ENCODE data around the gene SLC24A4.

The SLC24A4 gene

GRCh38 chr14:92458136-92459029 is 135.4 kb downstream of the SLC24A4 start:
- no peak for DNase-seq (ENCODE audit: low read depth)

- DNase-seq (ENCODE audit: low read depth), result no peak
Observed at GRCh38 chr14:92459030-92459949, 136.3 kb downstream of the SLC24A4 start.

GRCh38 chr14:92459950-92460421 is 137.0 kb downstream of the SLC24A4 start:
- no peak for DNase-seq (ENCODE audit: low read depth)

GRCh38 chr14:92460541-92460915 is 137.6 kb downstream of the SLC24A4 start:
- DNase-seq (ENCODE audit: low read depth), result no peak

GRCh38 chr14:92460916-92461579 is 138.1 kb downstream of the SLC24A4 start:
- DNase-seq (ENCODE audit: low read depth), result no peak

- no peak for DNase-seq (ENCODE audit: low read depth)
Observed at GRCh38 chr14:92461891-92462290, 138.9 kb downstream of the SLC24A4 start.

- no peak for DNase-seq (ENCODE audit: low read depth)
Observed at GRCh38 chr14:92462568-92462967, 139.6 kb downstream of the SLC24A4 start.

GRCh38 chr14:92463141-92463540 is 140.2 kb downstream of the SLC24A4 start:
- no peak for DNase-seq (ENCODE audit: low read depth)

- no peak for DNase-seq (ENCODE audit: low read depth)
Observed at GRCh38 chr14:92464156-92464555, 141.2 kb downstream of the SLC24A4 start.

- DNase-seq (ENCODE audit: low read depth), result no peak
Observed at GRCh38 chr14:92464716-92465115, 141.8 kb downstream of the SLC24A4 start.

GRCh38 chr14:92465353-92466055 is 142.5 kb downstream of the SLC24A4 start:
- DNase-seq (ENCODE audit: low read depth), result no peak

GRCh38 chr14:92466059-92466458 is 143.1 kb downstream of the SLC24A4 start:
- DNase-seq (ENCODE audit: low read depth), result no peak

GRCh38 chr14:92469515-92469914 is 146.6 kb downstream of the SLC24A4 start:
- DNase-seq (ENCODE audit: low read depth), result no peak

- DNase-seq (ENCODE audit: low read depth), result no peak
Observed at GRCh38 chr14:92470215-92470614, 147.2 kb downstream of the SLC24A4 start.

GRCh38 chr14:92470811-92471210 is 147.8 kb downstream of the SLC24A4 start:
- no peak for DNase-seq (ENCODE audit: low read depth)

GRCh38 chr14:92471919-92472318 is 149.0 kb downstream of the SLC24A4 start:
- no peak for DNase-seq (ENCODE audit: low read depth)

- no peak for DNase-seq (ENCODE audit: low read depth)
Observed at GRCh38 chr14:92472860-92473259, 149.9 kb downstream of the SLC24A4 start.

- no peak for DNase-seq (ENCODE audit: low read depth)
Observed at GRCh38 chr14:92473261-92473968, 150.4 kb downstream of the SLC24A4 start.

GRCh38 chr14:92473969-92474535 is 151.1 kb downstream of the SLC24A4 start:
- DNase-seq (ENCODE audit: low read depth), result no peak

GRCh38 chr14:92475037-92475436 is 152.1 kb downstream of the SLC24A4 start:
- no peak for DNase-seq (ENCODE audit: low read depth)
